Measurements from ENCODE around the gene TSPAN18.

The TSPAN18 gene

DNA sequence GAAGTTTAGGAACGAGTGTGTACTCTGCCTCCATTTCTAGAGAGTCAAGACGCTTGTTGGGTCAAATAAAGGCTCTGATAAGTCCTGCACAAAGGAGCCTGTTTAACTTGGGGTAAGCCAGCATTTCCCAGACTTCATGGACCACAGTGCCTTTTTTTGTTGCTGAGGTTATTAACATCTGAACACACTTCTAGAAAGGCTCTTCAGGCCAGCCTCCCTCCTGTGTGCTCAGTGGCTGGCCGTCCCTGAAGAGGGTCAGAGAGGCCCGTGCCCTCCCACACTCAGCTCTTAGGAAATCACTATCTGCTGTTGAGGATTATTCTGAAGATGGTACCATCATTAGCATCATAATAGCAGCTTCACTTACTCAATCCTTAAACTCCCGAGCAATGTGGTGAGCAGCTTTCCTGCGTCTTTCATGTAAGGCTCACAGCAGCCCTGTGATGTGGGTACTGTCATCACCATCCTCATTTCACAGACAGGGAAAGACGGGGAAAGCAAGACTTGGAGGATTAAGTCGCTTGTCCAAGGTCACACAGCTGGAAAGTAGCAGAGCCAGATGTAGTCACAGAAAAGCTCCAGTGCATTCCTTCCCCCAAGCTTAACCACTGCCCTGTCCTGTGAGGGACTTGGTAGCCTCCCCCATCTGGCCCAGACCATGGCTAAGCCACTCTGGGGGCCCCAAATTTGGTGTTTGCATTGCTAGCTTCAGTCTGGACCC is 71.3 kb downstream of the TSPAN18 start:
- Mint-ChIP-seq H3K27ac (peak overlapping the region; percentile 75), H3K9me3 (no peaks in the 10 kb centered on the region)

DNA sequence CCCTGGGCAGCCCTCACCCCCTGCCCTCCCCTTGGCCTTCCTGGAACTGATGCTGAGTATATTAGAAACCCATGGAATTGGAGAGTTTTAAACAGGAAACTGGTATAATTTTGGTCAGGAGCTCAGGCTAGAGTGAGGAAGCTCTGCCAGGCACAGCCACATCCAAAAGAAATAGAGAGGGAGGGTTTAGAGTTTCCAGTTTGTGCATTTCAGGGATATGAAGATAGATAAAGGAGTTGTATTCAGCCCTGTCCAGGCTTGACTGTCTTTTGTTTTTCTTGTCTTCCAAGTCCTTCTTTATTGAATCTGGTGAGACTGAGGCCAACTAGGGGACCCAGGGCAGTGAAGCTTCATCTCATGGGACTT is 71.8 kb downstream of the TSPAN18 start:
- Mint-ChIP-seq H3K9me3 (no peaks in the 10 kb centered on the region), H3K27me3 (ENCODE audit: low read depth, poor library complexity) (peaks cover 6% of the 10 kb centered on the region), H3K27ac (peak overlapping the region; percentile 75), H3K4me3 (peak overlapping the region; percentile 26), H3K36me3 (ENCODE audit: low read depth) (no peaks in the 10 kb centered on the region), H3K4me1 (peaks cover 84% of the 10 kb centered on the region)
- no peak for DNase-seq
- TF ChIP-seq, protein P1, sequence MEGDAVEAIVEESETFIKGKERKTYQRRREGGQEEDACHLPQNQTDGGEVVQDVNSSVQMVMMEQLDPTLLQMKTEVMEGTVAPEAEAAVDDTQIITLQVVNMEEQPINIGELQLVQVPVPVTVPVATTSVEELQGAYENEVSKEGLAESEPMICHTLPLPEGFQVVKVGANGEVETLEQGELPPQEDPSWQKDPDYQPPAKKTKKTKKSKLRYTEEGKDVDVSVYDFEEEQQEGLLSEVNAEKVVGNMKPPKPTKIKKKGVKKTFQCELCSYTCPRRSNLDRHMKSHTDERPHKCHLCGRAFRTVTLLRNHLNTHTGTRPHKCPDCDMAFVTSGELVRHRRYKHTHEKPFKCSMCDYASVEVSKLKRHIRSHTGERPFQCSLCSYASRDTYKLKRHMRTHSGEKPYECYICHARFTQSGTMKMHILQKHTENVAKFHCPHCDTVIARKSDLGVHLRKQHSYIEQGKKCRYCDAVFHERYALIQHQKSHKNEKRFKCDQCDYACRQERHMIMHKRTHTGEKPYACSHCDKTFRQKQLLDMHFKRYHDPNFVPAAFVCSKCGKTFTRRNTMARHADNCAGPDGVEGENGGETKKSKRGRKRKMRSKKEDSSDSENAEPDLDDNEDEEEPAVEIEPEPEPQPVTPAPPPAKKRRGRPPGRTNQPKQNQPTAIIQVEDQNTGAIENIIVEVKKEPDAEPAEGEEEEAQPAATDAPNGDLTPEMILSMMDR (IDR thresholded peaks at IDR 0.05) = no peak

More for the DNA sequence above, 71.3 kb downstream of the TSPAN18 start:
- Mint-ChIP-seq H3K4me3 (no peak overlapping the region), H3K4me1 (peaks cover 84% of the 10 kb centered on the region), H3K36me3 (ENCODE audit: low read depth) (no peaks in the 10 kb centered on the region), H3K27me3 (ENCODE audit: low read depth, poor library complexity) (peaks cover 6% of the 10 kb centered on the region)
- TF ChIP-seq, protein P1 (IDR thresholded peaks at IDR 0.05) = no peak
- DNase-seq = no peak

DNA sequence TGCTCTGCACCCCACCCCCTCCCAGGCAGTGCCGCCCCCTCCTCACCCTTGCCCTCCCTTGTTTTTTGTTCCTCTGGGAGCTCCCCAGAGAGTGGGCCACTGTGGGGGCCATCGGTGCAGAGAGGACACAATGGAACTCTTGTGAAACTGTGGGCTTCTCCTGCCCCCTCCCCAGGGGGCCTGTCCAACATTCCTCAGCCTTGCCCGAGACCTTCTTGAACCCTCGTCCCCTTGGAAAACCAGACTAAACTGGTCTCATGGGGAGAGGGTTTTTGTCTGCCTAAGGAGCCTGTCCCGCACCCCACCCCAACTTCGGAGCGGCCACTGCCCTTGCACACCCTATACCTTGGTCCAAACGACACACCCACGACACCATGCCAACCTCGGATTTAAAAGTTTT is 72.2 kb downstream of the TSPAN18 start:
- TF ChIP-seq, protein P1 (IDR thresholded peaks at IDR 0.05) = no peak
- H3K27me3 Mint-ChIP-seq (ENCODE audit: low read depth, poor library complexity) = peaks cover 6% of the 10 kb centered on the region
- DNase-seq = no peak
- no peak overlapping the region for H3K4me3 Mint-ChIP-seq
- H3K27ac Mint-ChIP-seq = peak overlapping the region; percentile 85
- no peaks in the 10 kb centered on the region for H3K36me3 Mint-ChIP-seq (ENCODE audit: low read depth)
- no peaks in the 10 kb centered on the region for H3K9me3 Mint-ChIP-seq
- H3K4me1 Mint-ChIP-seq = peaks cover 84% of the 10 kb centered on the region

DNA sequence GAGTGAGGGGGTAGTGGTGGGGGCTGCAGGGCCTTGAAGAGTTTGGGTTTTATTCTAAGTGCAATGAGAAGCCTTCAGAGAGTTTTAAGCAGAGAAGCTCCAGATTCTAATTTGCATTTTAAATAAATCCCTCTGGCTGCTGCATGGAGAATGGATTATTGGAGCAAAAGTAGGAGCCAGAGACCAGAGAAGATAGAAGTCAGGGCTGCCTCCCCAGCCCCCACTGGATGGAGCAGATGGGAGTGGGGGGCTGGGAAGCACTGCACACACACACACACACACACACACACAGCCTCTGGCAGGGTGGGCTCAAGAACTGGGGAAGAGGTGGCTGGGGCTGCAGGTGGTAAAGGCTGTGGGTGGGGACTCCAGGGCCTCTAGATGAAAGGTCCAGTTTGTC is 75.6 kb downstream of the TSPAN18 start:
- Mint-ChIP-seq H3K27me3 (ENCODE audit: low read depth, poor library complexity) (peaks cover 11% of the 10 kb centered on the region), H3K9me3 (no peaks in the 10 kb centered on the region), H3K4me1 (peaks cover 84% of the 10 kb centered on the region), H3K27ac (no peak overlapping the region), H3K4me3 (no peak overlapping the region), H3K36me3 (ENCODE audit: low read depth) (no peaks in the 10 kb centered on the region)
- no peak for DNase-seq
- TF ChIP-seq, protein P1 (IDR thresholded peaks at IDR 0.05) = no peak

DNA sequence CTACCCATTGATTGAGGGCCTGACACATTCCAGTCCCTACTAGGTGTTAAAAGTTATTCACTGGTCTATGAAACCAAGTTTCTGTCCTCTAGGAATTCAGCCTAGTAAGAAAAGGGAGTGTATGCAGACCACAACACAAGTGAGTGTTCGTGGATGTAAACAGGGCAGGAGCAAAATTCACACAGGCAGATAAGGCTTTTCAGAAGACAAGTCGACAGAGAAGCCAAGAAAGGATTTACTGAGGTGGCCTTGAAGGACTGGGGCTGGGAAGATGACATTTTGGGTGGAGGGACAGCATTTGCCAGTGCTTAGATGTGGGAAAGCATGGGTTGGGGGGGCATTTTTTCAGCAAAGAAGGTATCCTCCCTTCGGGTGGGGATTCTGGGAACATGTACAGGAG is 76.2 kb downstream of the TSPAN18 start:
- Mint-ChIP-seq H3K4me1 (peaks cover 78% of the 10 kb centered on the region), H3K4me3 (peak overlapping the region; percentile 11), H3K36me3 (ENCODE audit: low read depth) (no peaks in the 10 kb centered on the region), H3K27ac (no peak overlapping the region), H3K9me3 (no peaks in the 10 kb centered on the region), H3K27me3 (ENCODE audit: low read depth, poor library complexity) (peaks cover 10% of the 10 kb centered on the region)
- TF ChIP-seq, protein P1 (IDR thresholded peaks at IDR 0.05) = no peak
- DNase-seq = no peak

Measured in nephron progenitor cell (in vitro differentiated cells).